ENCODE data around the gene CDC42. TPM values are rescaled to one million over a fixed set of nuclear protein-coding genes. Genes with fewer than 3 reads are reported as not detected.

The CDC42 gene
- total and polyA plus RNA-seq, 2 experiments from 2014 or later: 119 to 184 TPM

- peaks cover 6% of the 10 kb centered on the region for H3K27me3 Mint-ChIP-seq (ENCODE audit: insufficient read depth, low read depth, poor library complexity)
Observed at GRCh38 chr1:22037520-22037919, 15.0 kb upstream of the CDC42 start.

More at GRCh38 chr1:22037520-22037919, 15.0 kb upstream of the CDC42 start:
- Mint-ChIP-seq H3K36me3 (ENCODE audit: low read depth) (peaks cover 1% of the 10 kb centered on the region; the same call in 1 of the 3 replicates), H3K4me1 (peaks cover 14% of the 10 kb centered on the region), H3K9me3 (no peaks in the 10 kb centered on the region), H3K27ac (no peak overlapping the region), H3K4me3 (no peak overlapping the region)
- no peaks in the 10 kb centered on the region for H3K27me3 ChIP-seq (ENCODE audit: insufficient read depth)
- TF ChIP-seq ZNF331 (CRISPR knock-in tag; IDR thresholded peaks at IDR 0.05; ENCODE audit: low read depth) (no peak), ZNF462 (CRISPR knock-in tag; IDR thresholded peaks at IDR 0.05) (no peak), POLR2AphosphoS5 (IDR thresholded peaks at IDR 0.05; ENCODE audit: low read depth) (no peak), CTCF (conservative IDR thresholded peaks at IDR 0.05; ENCODE audit: low read depth in 2 of 2) (no peak), STAT1 (IDR thresholded peaks at IDR 0.05; ENCODE audit: unreplicated experiment) (no peak), EZH2phosphoT487 (IDR thresholded peaks at IDR 0.05; ENCODE audit: unreplicated experiment) (no peak), NANOG (IDR thresholded peaks at IDR 0.05; ENCODE audit: borderline replicate concordance) (no peak), ZNF114 (CRISPR knock-in tag; IDR thresholded peaks at IDR 0.05) (no peak)
- TF ChIP-seq, protein P1, sequence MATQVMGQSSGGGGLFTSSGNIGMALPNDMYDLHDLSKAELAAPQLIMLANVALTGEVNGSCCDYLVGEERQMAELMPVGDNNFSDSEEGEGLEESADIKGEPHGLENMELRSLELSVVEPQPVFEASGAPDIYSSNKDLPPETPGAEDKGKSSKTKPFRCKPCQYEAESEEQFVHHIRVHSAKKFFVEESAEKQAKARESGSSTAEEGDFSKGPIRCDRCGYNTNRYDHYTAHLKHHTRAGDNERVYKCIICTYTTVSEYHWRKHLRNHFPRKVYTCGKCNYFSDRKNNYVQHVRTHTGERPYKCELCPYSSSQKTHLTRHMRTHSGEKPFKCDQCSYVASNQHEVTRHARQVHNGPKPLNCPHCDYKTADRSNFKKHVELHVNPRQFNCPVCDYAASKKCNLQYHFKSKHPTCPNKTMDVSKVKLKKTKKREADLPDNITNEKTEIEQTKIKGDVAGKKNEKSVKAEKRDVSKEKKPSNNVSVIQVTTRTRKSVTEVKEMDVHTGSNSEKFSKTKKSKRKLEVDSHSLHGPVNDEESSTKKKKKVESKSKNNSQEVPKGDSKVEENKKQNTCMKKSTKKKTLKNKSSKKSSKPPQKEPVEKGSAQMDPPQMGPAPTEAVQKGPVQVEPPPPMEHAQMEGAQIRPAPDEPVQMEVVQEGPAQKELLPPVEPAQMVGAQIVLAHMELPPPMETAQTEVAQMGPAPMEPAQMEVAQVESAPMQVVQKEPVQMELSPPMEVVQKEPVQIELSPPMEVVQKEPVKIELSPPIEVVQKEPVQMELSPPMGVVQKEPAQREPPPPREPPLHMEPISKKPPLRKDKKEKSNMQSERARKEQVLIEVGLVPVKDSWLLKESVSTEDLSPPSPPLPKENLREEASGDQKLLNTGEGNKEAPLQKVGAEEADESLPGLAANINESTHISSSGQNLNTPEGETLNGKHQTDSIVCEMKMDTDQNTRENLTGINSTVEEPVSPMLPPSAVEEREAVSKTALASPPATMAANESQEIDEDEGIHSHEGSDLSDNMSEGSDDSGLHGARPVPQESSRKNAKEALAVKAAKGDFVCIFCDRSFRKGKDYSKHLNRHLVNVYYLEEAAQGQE (IDR thresholded peaks at IDR 0.05; ENCODE audit: unreplicated experiment): no peak
- H3K4me2 ChIP-seq: peak overlapping the region; percentile 59; the same call in 1 of the 2 replicates
- peaks cover 21% of the 10 kb centered on the region; the same call in 1 of the 2 replicates for H3K4me1 ChIP-seq (ENCODE audit: insufficient read depth)
- H3K9me2 ChIP-seq (ENCODE audit: insufficient read depth): peaks cover 3% of the 10 kb centered on the region; the same call in 1 of the 2 replicates
- no peaks in the 10 kb centered on the region for H3K36me3 ChIP-seq (ENCODE audit: insufficient read depth)
- no peaks in the 10 kb centered on the region for H4K20me1 ChIP-seq (replicated peaks; ENCODE audit: insufficient read depth)
- H3F3A ChIP-seq (replicated peaks; ENCODE audit: low read depth): 0 out of 2 replicates have a peak, but pooled peaks cover 4% of the 10 kb centered on the region
- H3K4me3 ChIP-seq: no peak overlapping the region
- no peak overlapping the region; the same call in 1 of the 2 replicates for H2AFZ ChIP-seq
- H3K27ac ChIP-seq (ENCODE audit: low read depth): no peak overlapping the region
- H3K79me2 ChIP-seq (replicated peaks; ENCODE audit: insufficient read depth): no peaks in the 10 kb centered on the region
- ATAC-seq (peak; percentile 51), DNase-seq (ENCODE audit: low spot score) (peak; percentile 46)
